GOT3 (cell line): ENCODE data around the gene DLG5.

Source experiments
- DNase-seq: peaks from one replicate; lab custom pipeline; 2025; ENCODE audit warnings: mixed read lengths; lab: John Stamatoyannopoulos, UW

The DLG5 gene

DNA sequence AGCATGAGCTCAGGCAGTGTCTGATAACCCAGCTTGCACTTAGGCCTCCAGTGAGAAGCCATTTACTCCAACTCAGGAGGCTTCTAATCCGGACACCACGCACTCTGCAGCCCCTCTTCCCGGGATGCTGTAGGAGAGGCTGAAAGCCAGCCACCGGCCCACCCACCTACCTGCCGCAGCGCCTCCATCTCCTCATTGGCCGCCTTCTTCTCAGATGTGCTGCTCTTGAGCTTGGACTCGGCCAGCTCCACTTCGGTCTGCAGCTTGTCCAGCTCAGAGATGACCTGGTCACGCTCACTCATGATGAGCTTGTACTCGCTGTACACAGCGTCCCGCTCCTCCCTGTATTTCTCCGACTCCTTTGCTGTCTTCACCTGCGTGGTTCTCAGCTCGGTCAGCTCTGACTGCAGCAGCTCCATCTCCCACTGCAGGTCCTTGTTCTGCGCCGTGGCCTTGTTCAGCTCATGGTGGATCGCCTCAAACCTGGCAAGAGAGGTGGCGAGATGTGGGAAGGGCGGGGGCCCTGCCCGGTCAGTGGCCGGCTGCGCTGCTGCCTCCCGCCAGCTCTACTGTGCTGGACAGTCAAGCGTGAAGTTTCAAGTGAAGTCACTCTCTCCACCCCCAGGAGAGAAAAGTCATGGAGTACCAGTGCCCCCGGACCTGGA is 84.7 kb downstream of the DLG5 start:
- DNase-seq: no peak

DNA sequence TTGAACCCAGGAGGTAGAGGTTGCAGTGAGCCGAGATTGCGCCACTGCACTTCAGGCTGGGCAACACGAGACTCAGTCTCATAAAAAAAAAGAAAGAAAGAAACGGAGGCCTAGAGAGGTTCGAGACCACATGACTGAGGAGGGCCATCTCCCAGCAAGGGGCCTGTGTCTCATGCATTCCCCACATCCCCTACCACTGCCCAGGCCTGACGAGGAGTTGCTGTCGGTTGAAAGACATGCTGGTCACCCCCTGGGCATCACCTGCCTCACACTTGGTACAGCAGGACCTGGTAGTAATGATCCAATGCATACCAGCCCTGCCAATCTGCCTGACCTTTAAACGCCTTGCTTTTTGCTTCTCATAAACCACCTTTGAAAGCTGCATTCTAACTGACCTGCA is 85.9 kb downstream of the DLG5 start:
- no peak for DNase-seq

DNA sequence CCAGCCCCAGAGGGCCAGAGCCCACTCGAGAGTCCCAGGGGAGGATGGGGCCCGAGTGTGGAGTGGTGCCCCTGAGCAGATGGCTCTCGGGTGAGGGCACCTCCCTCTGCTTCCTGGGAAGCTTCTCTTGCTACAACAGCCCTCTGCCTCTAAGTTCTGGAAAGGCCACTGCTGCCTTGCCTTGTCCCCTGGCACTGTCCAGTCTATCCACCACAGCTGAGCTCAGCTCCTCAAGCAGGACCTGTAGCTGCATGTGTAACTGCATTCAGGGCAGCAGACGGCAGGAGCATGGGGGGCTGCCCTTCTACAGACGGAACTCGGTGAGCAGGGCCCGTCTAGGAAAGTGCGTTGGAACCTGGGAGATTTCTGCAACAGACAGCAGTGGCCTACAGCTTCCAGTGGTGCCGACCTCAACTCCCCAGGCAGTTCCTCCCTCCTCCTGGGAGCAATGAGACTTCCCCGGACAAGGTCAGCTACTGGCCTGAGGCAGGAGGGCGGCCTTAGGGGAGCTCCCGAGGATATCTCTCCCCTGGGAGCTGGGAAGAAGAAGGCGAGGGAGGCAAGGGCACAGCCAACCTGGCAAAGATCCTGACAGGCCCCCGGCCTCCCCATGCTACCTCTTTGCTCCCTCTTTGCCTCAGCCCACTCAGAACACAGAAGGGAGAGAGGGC is 88.5 kb downstream of the DLG5 start:
- DNase-seq: no peak

GRCh38 chr10:77837248-77837924 is 89.2 kb downstream of the DLG5 start:
- no peak for DNase-seq

DNA sequence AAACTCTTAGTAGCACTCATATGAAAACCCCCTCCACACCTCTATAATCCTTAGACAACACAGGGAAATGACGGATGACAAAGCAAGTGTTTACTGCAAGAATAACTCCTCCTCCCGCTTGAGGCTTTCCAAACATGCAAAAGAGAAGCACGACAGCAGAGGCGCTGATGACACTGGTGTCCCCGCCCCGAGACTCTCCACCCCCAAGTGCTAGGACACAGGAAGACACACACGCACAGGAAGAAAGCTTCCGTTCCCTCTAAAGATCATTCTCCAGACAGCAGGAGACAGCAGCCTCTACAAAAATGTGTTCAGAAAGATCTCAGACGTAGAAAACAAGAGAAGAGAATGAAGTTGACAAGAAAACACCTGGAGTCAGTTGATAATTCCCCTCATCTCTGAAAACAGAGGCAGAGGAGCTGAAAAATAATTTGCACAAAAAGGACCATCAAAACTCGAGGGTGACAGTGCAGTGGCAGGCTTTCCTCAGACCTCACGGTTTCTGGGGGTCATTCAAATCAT is 90.2 kb downstream of the DLG5 start:
- no peak for DNase-seq

- DNase-seq: no peak
These were observed 90.9 kb downstream of the DLG5 start for GRCh38 chr10:77835669-77836086.

- DNase-seq: no peak
These were observed 91.4 kb downstream of the DLG5 start for GRCh38 chr10:77834943-77835668.

- no peak for DNase-seq
These were observed 92.0 kb downstream of the DLG5 start for GRCh38 chr10:77834540-77834939.

- DNase-seq: no peak
These were observed 92.8 kb downstream of the DLG5 start for GRCh38 chr10:77833792-77834191.

DNA sequence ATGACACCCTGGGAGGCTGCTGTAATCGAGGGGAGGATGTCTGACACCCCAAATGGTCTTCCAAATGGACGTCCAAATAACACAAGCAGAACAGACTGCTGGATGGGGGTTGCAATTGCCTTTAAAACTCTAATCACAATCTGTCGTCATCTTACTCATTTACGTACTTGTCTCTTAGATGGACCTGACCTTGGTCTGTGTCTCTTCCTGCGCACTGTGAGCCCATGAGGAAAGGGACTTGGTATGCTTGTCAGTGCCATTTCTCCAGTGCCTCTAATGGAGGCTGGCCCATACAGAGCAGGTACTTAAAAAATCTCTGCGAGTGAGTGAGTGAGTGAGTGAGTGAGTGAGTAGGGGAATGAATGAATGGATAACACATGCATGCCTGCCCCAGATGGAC is 93.3 kb downstream of the DLG5 start:
- DNase-seq: no peak

DNA sequence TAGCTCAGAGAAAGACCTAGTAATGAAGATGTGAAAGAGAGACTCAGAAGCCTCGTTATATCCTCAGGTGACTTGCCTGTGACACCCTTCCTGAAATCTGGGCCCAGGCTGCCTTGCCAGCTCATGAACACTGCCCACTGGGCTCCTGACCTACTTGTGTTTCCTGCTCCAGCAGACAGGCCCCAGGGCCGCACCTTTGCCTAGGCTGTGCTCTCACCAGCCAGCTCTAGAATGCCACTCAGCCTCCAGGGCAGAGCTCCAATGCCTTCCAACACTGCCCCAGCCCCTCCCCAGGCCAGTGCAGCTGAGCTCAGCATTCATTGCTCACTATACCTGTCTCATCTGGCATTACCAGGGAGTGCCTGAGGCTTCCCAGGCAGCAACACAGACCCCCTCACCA is 94.3 kb downstream of the DLG5 start:
- no peak for DNase-seq

DNA sequence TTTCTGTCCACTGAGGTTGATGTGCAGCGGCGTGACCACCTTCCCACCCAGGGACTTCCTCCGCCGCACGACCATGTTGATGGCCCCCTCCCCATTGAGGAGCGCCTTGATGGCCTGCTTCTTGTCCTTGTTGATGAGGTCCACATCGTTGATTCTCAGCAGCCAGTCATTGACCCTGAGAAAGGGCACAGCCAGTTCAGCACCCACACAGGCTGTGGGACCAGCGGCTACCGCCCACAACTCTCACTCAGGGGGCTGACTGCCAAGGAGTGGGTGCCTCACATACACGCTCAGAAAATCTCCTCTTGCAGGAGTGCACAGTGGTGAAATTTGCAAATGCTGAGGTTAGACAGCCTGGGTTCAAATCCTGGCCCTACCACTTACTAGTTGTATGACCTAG is 97.2 kb downstream of the DLG5 start:
- no peak for DNase-seq

DNA sequence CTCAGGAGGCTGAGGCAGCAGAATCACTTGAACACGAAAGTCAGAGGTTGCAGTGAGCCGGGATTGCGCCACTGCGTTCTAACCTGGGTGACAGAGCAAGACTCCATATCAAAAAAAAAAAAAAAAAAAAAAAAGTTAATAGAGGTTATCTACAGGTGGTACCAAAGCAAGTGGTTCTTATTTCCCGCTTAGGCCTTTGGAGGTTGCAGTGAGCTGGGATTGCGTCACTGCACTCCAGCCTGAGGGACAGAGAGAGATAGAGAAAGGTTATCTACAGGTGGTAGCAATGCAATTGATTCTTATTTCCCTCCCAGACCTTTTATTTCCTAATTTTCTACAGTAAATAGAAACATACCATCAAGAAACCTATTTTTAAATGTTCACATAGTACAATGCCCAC is 98.2 kb downstream of the DLG5 start:
- DNase-seq: no peak

DNA sequence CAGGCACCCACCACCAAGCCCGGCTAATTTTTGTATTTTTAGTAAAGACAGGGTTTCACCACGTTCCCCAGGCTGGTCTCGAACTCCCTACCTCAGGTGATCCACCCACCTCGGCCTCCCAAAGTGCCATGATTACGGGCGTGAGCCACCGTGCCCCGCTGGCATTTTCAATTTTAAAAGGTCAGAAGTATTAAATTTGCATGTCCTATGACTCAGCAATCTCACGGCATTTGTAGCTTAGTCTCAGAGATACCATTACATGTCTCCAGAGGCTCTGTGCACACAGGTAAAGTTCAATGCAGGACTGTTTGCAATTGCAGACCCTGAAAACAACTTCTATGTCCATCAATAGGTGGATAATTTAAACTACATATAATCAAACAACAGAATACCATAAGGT is 99.2 kb downstream of the DLG5 start:
- no peak for DNase-seq

DNA sequence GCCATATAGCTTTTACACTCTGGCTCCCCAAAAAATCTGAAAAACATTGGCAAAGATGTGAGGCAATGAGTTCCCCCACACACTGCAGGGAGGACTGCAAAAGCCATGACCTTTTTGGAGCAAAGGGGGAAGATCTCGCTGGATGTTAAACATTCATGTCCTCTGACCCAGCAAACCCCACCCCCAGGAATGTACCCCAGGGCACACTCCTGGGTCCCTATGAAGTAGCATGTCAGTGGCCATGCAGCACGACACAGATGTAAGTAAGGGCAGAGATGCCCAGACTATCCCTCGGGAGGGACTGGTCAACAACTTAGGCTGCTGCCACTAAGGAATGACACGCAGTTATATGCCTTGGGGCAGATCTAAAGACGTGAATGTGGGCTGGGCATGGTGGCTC is 100.6 kb downstream of the DLG5 start:
- DNase-seq: no peak

- DNase-seq: no peak
These were observed 101.6 kb downstream of the DLG5 start for GRCh38 chr10:77824908-77825307.

- DNase-seq: no peak
These were observed 102.6 kb downstream of the DLG5 start for GRCh38 chr10:77823811-77824542.

GRCh38 chr10:77821551-77821950 is 105.0 kb downstream of the DLG5 start:
- DNase-seq: no peak

- no peak for DNase-seq
These were observed 105.5 kb downstream of the DLG5 start for GRCh38 chr10:77821036-77821435.

- no peak for DNase-seq
These were observed 106.2 kb downstream of the DLG5 start for GRCh38 chr10:77820349-77820748.

- DNase-seq: no peak
These were observed 107.1 kb downstream of the DLG5 start for GRCh38 chr10:77819210-77820112.
